ENCODE results near the gene NDOR1.

- TF ChIP-seq CTCF (IDR thresholded peaks at IDR 0.05) (no peak), POLR2A (IDR thresholded peaks at IDR 0.05) (no peak)
Observed at GRCh38 chr9:137166380-137167229, 38.9 kb upstream of the NDOR1 start.
